Panc1 (cell line): ENCODE data around the gene CARD10. TPM values are rescaled to one million over a fixed set of nuclear protein-coding genes. Genes with fewer than 3 reads are reported as not detected.

ENCODE experiments used
- ATAC-seq: fragments of 200-7000 bp; cut with Tn5 transposase; 2 replicates; pipeline ENCODE4 v1.9.1; 2020; ENCODE audit warnings: mild to moderate bottlenecking, moderate library complexity
- BruUV-seq: library from RNA; stranded (reverse); fragments of 400-500 nt; replicated peaks from 2 replicates; lab custom pipeline; 2021; lab: Mats Ljungman, UMichigan
- CTCF ChIA-PET: fragments of 300-600 bp; sonication (Branson Sonifier 250); formaldehyde crosslinking; loops from one replicate; lab custom pipeline; 2022; ENCODE audit warnings: antibody characterized with exemption; lab: Charles Lee
- POLR2A ChIA-PET: fragments of 300-600 bp; sonication (Branson Sonifier 250); formaldehyde crosslinking; loops from one replicate; lab custom pipeline; 2022; ENCODE audit warnings: antibody characterized with exemption; lab: Charles Lee
- DNase-seq: peaks from one replicate; pipeline ENCODE4 v3.0.0-alpha.2; 2010; ENCODE audit warnings: low read depth, low spot score
- H3K27ac ChIP-seq: 2 replicates; pipeline ENCODE4 v1.5.1; 2011; ENCODE audit warnings: mild to moderate bottlenecking, low read length, inconsistent platforms
- H3K27me3 ChIP-seq: fragments of 200-500 bp; sonication (Bioruptor generic); 2 replicates; pipeline ENCODE4 v1.6.0; 2014; ENCODE audit warnings: low read length, inconsistent platforms; ENCODE audit not compliant: control insufficient read depth, insufficient read depth
- H3K36me3 ChIP-seq: fragments of 200-500 bp; sonication (Bioruptor generic); 2 replicates; pipeline ENCODE4 v1.5.1; 2014; ENCODE audit warnings: inconsistent platforms, mild to moderate bottlenecking, low read length, moderate library complexity; ENCODE audit not compliant: control insufficient read depth, insufficient read depth
- H3K4me1 ChIP-seq: 2 replicates; pipeline ENCODE4 v1.5.1; 2011; ENCODE audit warnings: inconsistent platforms, mild to moderate bottlenecking, low read length, moderate library complexity; ENCODE audit not compliant: control insufficient read depth, insufficient read depth
- H3K4me3 ChIP-seq, 2 experiments: 2 replicates each; pipeline ENCODE4 v1.5.1; 2011 to 2012; ENCODE audit warnings: low read depth in 2 of 2, low read length in 2 of 2, mild to moderate bottlenecking in 2 of 2, inconsistent platforms in 1 of 2, moderate library complexity in 1 of 2
- H3K9me3 ChIP-seq: fragments of 200-500 bp; sonication (Bioruptor generic); 2 replicates; pipeline ENCODE4 v1.5.1; 2014; ENCODE audit warnings: low read depth, mild to moderate bottlenecking, inconsistent platforms, low read length, moderate library complexity; ENCODE audit not compliant: control insufficient read depth, insufficient read depth
- CTCF ChIP-seq: fragments of 450-650 bp; IDR thresholded peaks from 2 replicates; pipeline ENCODE4 v1.5.1; 2017; ENCODE audit warnings: mild to moderate bottlenecking
- POLR2AphosphoS5 ChIP-seq: IDR thresholded peaks from 2 replicates; pipeline ENCODE4 v1.6.1; 2012; ENCODE audit warnings: mild to moderate bottlenecking, low read depth, low read length, moderate library complexity
- SIN3A ChIP-seq: IDR thresholded peaks from 2 replicates; pipeline ENCODE4 v1.6.1; 2012; ENCODE audit warnings: low read depth, mild to moderate bottlenecking, low read length, moderate library complexity, borderline replicate concordance; ENCODE audit not compliant: insufficient read depth
- TCF7L2 ChIP-seq: IDR thresholded peaks from 2 replicates; pipeline ENCODE4 v1.6.1; 2011; ENCODE audit warnings: mild to moderate bottlenecking, low read depth, low read length, inconsistent platforms
- in situ Hi-C: cut with HindIII; loops from 2 replicates; pipeline ENCODE4 v1.10.0; 2016; ENCODE audit warnings: low sequenced_read_pairs, low pct_unique_long_range_greater_than_20kb
- intact Hi-C: fragments of 100-400 bp; cut with micrococcal nuclease; formaldehyde crosslinking; loops from one replicate; pipeline ENCODE4 v1.10.0; 2022; ENCODE audit not compliant: unreplicated experiment
- total RNA-seq: library from RNA; stranded (reverse); gene quantifications from one replicate; pipeline ENCODE4 v1.2.1, GENCODE V29; 2021; ENCODE audit not compliant: unreplicated experiment
- TF ChIP-seq, protein P1 (sequence below), 2 experiments: IDR thresholded peaks; 2 replicates each; pipeline ENCODE4 v1.6.1; 2011 to 2012; ENCODE audit warnings: low read depth in 2 of 2, control low read depth in 1 of 2, low read length in 1 of 2, mild to moderate bottlenecking in 1 of 2, moderate library complexity in 1 of 2; ENCODE audit not compliant: insufficient read depth in 1 of 2

Gene CARD10
- total RNA-seq, 1 experiment from 2014 or later, result 43.1 TPM

- peaks cover 9% of the 10 kb centered on the region for H3K4me1 ChIP-seq
- ChIA-PET POLR2A (interaction anchor here (0.6 kb wide), 1 partner anchor 400 kb away, joined by 3 read pairs; no protein-coding TSS in a partner anchor), CTCF (no interaction called here)
- H3K27ac ChIP-seq, result peak overlapping the region; percentile 39; the same call in 1 of the 2 replicates
- ATAC-seq, result no peak
- TF ChIP-seq TCF7L2 (no peak), POLR2AphosphoS5 (no peak), SIN3A (no peak), CTCF (no peak)
- TF ChIP-seq, protein P1, sequence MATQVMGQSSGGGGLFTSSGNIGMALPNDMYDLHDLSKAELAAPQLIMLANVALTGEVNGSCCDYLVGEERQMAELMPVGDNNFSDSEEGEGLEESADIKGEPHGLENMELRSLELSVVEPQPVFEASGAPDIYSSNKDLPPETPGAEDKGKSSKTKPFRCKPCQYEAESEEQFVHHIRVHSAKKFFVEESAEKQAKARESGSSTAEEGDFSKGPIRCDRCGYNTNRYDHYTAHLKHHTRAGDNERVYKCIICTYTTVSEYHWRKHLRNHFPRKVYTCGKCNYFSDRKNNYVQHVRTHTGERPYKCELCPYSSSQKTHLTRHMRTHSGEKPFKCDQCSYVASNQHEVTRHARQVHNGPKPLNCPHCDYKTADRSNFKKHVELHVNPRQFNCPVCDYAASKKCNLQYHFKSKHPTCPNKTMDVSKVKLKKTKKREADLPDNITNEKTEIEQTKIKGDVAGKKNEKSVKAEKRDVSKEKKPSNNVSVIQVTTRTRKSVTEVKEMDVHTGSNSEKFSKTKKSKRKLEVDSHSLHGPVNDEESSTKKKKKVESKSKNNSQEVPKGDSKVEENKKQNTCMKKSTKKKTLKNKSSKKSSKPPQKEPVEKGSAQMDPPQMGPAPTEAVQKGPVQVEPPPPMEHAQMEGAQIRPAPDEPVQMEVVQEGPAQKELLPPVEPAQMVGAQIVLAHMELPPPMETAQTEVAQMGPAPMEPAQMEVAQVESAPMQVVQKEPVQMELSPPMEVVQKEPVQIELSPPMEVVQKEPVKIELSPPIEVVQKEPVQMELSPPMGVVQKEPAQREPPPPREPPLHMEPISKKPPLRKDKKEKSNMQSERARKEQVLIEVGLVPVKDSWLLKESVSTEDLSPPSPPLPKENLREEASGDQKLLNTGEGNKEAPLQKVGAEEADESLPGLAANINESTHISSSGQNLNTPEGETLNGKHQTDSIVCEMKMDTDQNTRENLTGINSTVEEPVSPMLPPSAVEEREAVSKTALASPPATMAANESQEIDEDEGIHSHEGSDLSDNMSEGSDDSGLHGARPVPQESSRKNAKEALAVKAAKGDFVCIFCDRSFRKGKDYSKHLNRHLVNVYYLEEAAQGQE (IDR thresholded peaks at IDR 0.05; ENCODE audit: insufficient read depth in 1 of 2, low read depth in 2 of 2, low read length in 1 of 2), result no peak
- no peaks in the 10 kb centered on the region for H3K9me3 ChIP-seq
- no peaks in the 10 kb centered on the region for H3K36me3 ChIP-seq
- in situ Hi-C loops, result no loop called here
- no peak for DNase-seq
- H3K27me3 ChIP-seq, result no peaks in the 10 kb centered on the region
- no TSS peak for BruUV-seq
- intact Hi-C loops, result no loop called here
- H3K4me3 ChIP-seq, result no peak overlapping the region
Observed at GRCh38 chr22:37487129-37487528, 32.1 kb downstream of the CARD10 start.

GRCh38 chr22:37486224-37486845 lies 32.9 kb downstream of the CARD10 start, which contains the start of gene MFNG:
Gene MFNG (minus strand): TSS chr22:37486384. CDS start chr22:37486177, 207 bp downstream.
- Histone ChIP-seq H3K27ac (peak within 1 kb of the TSS; percentile 39; the same call in 1 of the 2 replicates), H3K4me3 (0 out of 4 replicates have a peak within 1 kb of the TSS, but pooled peaks of 1 of the 2 experiments have one; percentile 1), H3K4me1 (peaks cover 9% of the 10 kb centered on the region), H3K36me3 (no peaks in the 10 kb centered on the region), H3K9me3 (no peaks in the 10 kb centered on the region), H3K27me3 (no peaks in the 10 kb centered on the region)
- peak; percentile 82 for ATAC-seq
- ChIA-PET CTCF (interaction anchor here (1.5 kb wide), 1 partner anchor 14 kb away, joined by 5 read pairs; no protein-coding TSS in a partner anchor), POLR2A (no interaction called here)
- TF ChIP-seq, protein P1 (IDR thresholded peaks at IDR 0.05; ENCODE audit: insufficient read depth in 1 of 2, low read depth in 2 of 2, low read length in 1 of 2), result no peak
- TF ChIP-seq SIN3A (no peak), TCF7L2 (peak; percentile 47; the same call in 1 of the 2 replicates), CTCF (no peak), POLR2AphosphoS5 (no peak)
- intact Hi-C loops (no loop called here), in situ Hi-C loops (no loop called here)
- DNase-seq, result no peak
- BruUV-seq, result no TSS peak
